ENCODE results near the gene ATP8A1. TPM values are rescaled to one million over a fixed set of nuclear protein-coding genes. Genes with fewer than 3 reads are reported as not detected.

The ATP8A1 gene
- total RNA-seq, 6 experiments from 2014 or later = 1.0 to 3.4 (median 1.9) TPM

- H3K27me3 ChIP-seq = no peaks in the 10 kb centered on the region
- no peaks in the 10 kb centered on the region for H3K9me3 ChIP-seq
- intact Hi-C loops (cut with DNase I) = no loop called here
- H3K4me1 ChIP-seq = no peaks in the 10 kb centered on the region
- no peak overlapping the region for H3K27ac ChIP-seq
- ATAC-seq = no peak
- DNase-seq = no peak
- H3K36me3 ChIP-seq = no peaks in the 10 kb centered on the region
- H3K4me3 ChIP-seq = no peak overlapping the region
- TF ChIP-seq CTCF (IDR thresholded peaks at IDR 0.05) = no peak
- TF ChIP-seq POLR2A (IDR thresholded peaks at IDR 0.05) = no peak
- WGBS (ENCODE audit: insufficient coverage, low coverage, low lambda C conversion rate, missing lambda C conversion rate) = 78% methylated on average over 7 of the region's 7 CpGs
Observed at GRCh38 chr4:42436928-42437565, 219.9 kb downstream of the ATP8A1 start.

GRCh38 chr4:42428036-42428435 lies 228.9 kb downstream of the ATP8A1 start:
- DNase-seq = no peak
- no peak for ATAC-seq
- WGBS (ENCODE audit: insufficient coverage, low coverage, low lambda C conversion rate, missing lambda C conversion rate) = 86% methylated on average over 1 of the region's 2 CpGs
- Histone ChIP-seq H3K27me3 (no peaks in the 10 kb centered on the region), H3K4me1 (no peaks in the 10 kb centered on the region), H3K27ac (no peak overlapping the region), H3K9me3 (no peaks in the 10 kb centered on the region), H3K36me3 (no peaks in the 10 kb centered on the region), H3K4me3 (no peak overlapping the region)
- intact Hi-C loops (cut with DNase I) = no loop called here
- no peak for TF ChIP-seq POLR2A (IDR thresholded peaks at IDR 0.05)
- TF ChIP-seq CTCF (IDR thresholded peaks at IDR 0.05) = no peak

GRCh38 chr4:42425146-42426065 lies 231.5 kb downstream of the ATP8A1 start:
- DNase-seq (no peak), ATAC-seq (no peak)
- no peaks in the 10 kb centered on the region for H3K36me3 ChIP-seq
- intact Hi-C loops (cut with DNase I) = no loop called here
- 72% methylated on average over 12 of the region's 19 CpGs for WGBS (ENCODE audit: insufficient coverage, low coverage, low lambda C conversion rate, missing lambda C conversion rate)
- no peak overlapping the region for H3K27ac ChIP-seq
- no peaks in the 10 kb centered on the region for H3K9me3 ChIP-seq
- TF ChIP-seq POLR2A (IDR thresholded peaks at IDR 0.05) (no peak), CTCF (IDR thresholded peaks at IDR 0.05) (no peak)
- no peaks in the 10 kb centered on the region for H3K27me3 ChIP-seq
- no peaks in the 10 kb centered on the region for H3K4me1 ChIP-seq
- no peak overlapping the region for H3K4me3 ChIP-seq

GRCh38 chr4:42420140-42420539 lies 236.8 kb downstream of the ATP8A1 start:
- TF ChIP-seq POLR2A (IDR thresholded peaks at IDR 0.05) = no peak
- no peak for TF ChIP-seq CTCF (IDR thresholded peaks at IDR 0.05)
- DNase-seq (no peak), ATAC-seq (no peak)
- Histone ChIP-seq H3K4me3 (no peak overlapping the region), H3K9me3 (no peaks in the 10 kb centered on the region), H3K36me3 (no peaks in the 10 kb centered on the region), H3K27me3 (no peaks in the 10 kb centered on the region), H3K4me1 (no peaks in the 10 kb centered on the region), H3K27ac (no peak overlapping the region)
- intact Hi-C loops (cut with DNase I) = no loop called here
- 74% methylated on average over 5 of the region's 5 CpGs for WGBS (ENCODE audit: insufficient coverage, low coverage, low lambda C conversion rate, missing lambda C conversion rate)

Data from right lobe of liver (tissue), 6 donors.